Measurements from ENCODE around the gene PACRG.

Gene PACRG

GRCh38 chr6:163261361-163261760 lies 533.6 kb downstream of the PACRG start:
- DNase-seq (ENCODE audit: low read depth in 1 of 2, low spot score in 1 of 2): no peak

DNA sequence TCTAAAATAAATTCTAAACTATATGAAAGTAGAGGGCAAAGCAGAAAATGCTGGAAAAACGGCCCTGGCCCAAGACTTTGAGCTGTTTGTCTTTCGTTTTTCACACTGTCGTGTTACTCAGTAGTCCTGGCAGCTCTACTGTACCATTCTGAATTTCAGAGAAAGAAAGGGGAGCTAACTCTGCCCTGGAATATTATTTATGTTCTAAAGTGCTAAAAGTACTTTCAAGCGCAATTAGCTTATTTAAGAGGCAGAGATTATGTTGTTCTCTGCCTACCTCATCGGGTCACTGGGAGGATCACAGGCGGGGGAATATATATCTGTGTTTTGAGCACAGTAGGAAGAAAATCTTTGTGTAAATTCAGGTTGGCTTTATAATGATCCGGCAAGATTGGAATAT lies 534.3 kb downstream of the PACRG start:
- no peak for DNase-seq (ENCODE audit: low read depth in 1 of 2, low spot score in 1 of 2)

GRCh38 chr6:163263196-163263595 lies 535.4 kb downstream of the PACRG start:
- no peak for DNase-seq (ENCODE audit: low read depth in 1 of 2, low spot score in 1 of 2)

- DNase-seq (ENCODE audit: low read depth in 1 of 2, low spot score in 1 of 2): no peak
Observed at GRCh38 chr6:163263998-163264661, 536.4 kb downstream of the PACRG start.

- no peak for DNase-seq (ENCODE audit: low read depth in 1 of 2, low spot score in 1 of 2)
Observed at GRCh38 chr6:163264662-163265035, 536.9 kb downstream of the PACRG start.

DNA sequence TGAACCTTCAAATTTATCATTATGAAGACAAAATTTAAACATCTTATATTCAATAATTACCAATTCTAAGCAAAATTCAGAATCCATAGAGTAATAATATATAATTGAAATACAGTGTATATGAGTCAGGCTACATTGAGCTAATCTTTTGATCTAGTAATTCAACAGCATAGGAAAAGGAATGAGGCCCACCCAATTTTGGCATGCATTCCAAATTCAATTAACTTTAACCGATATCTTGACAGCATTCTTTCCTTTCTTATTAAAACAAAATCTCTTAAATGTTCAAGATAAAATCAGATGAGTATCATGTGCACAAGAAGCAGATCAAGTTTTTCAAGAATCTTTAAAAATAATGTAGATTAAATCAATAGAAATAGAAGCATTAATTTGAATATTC lies 553.9 kb downstream of the PACRG start:
- DNase-seq (ENCODE audit: low read depth in 1 of 2, low spot score in 1 of 2): no peak

DNA sequence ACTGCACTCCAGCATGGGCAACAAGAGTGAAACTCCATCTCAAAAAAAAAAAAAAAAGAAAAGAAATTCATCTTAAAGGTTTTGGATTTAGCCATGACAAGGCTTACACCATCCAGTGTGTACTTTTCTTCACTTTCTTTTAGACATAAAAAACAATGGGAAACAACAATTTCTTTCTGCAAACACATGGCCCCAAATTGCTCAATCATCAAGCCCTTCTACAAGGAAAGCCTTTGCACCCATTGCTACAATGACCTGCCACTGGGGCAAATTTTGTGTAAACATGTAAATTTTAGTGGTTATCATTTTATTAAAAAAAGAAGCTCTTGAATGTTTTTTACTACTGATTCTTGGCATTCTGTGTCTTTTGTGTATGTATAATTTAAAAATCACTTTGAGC lies 554.9 kb downstream of the PACRG start:
- no peak for DNase-seq (ENCODE audit: low read depth in 1 of 2, low spot score in 1 of 2)

GRCh38 chr6:163284151-163284550 lies 556.4 kb downstream of the PACRG start:
- DNase-seq (ENCODE audit: low read depth in 1 of 2, low spot score in 1 of 2): no peak

GRCh38 chr6:163285691-163286090 lies 557.9 kb downstream of the PACRG start:
- no peak for DNase-seq (ENCODE audit: low read depth in 1 of 2, low spot score in 1 of 2)

GRCh38 chr6:163287626-163288025 lies 559.9 kb downstream of the PACRG start:
- no peak for DNase-seq (ENCODE audit: low read depth in 1 of 2, low spot score in 1 of 2)

DNA sequence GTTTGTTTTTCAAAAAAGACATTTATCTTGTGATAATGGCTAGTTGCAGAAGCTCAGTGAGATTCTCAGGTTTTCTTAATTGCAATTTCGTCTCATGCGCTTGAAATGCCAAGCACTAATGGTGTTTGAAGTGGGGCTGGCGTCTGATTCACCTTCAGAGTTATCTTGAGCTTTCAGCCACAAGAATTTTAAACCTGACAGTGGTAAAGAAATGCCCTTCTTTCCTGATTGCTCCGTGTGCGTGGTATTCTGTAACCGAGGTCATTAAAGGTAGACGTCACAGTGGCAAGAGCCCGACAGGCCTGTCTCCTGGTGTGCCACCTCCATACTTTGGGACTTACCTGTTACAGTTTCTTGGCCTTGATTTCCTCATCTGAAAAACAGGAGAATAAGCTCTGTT lies 560.3 kb downstream of the PACRG start:
- DNase-seq (ENCODE audit: low read depth in 1 of 2, low spot score in 1 of 2): no peak

DNA sequence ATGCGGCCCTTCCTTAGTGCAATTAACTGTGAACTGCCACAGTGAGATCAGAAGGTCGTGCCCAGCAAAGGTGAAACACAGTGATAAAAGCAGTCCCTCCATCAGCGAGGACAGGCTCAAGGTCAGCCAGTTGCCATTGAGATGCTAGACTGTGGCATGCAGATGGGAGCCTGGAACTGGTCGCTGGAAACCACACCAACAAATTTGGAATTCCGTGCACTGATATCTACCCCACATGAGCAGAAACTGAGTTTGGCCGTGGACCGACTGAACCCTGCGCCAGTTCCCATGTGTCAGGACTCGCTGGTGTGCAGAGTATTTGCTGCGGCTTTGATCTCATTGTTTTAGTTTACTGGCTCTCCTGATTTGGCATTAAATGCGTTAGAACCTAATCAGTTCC lies 561.1 kb downstream of the PACRG start:
- no peak for DNase-seq (ENCODE audit: low read depth in 1 of 2, low spot score in 1 of 2)

DNA sequence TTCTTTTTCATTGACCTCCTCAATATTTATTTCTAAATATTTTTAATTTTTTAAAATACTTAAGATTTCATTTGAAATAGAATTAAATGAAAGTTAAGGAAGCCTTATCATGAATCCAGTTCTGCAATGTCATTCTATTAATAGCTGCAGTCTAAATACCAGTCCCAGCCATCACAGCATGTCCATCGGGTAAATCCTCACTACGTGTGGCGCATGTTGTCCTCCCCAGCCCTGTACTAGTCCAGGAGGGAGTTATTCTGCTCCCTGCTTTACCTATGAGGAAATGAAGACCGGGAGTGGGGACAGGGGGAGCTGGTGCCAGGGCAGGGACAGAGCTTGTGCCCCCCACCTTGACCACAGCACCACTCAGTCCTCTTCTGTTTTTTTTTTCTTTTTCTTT lies 561.7 kb downstream of the PACRG start:
- no peak for DNase-seq (ENCODE audit: low read depth in 1 of 2, low spot score in 1 of 2)

GRCh38 chr6:163290545-163291274 lies 562.9 kb downstream of the PACRG start:
- DNase-seq (ENCODE audit: low read depth in 1 of 2, low spot score in 1 of 2): no peak

GRCh38 chr6:163291622-163292021 lies 563.8 kb downstream of the PACRG start:
- no peak for DNase-seq (ENCODE audit: low read depth in 1 of 2, low spot score in 1 of 2)

- DNase-seq (ENCODE audit: low read depth in 1 of 2, low spot score in 1 of 2): no peak
Observed at GRCh38 chr6:163293286-163293685, 565.5 kb downstream of the PACRG start.

GRCh38 chr6:163294734-163295133 lies 567.0 kb downstream of the PACRG start:
- no peak for DNase-seq (ENCODE audit: low read depth in 1 of 2, low spot score in 1 of 2)

- DNase-seq (ENCODE audit: low read depth in 1 of 2, low spot score in 1 of 2): no peak
Observed at GRCh38 chr6:163296835-163297519, 569.2 kb downstream of the PACRG start.

- DNase-seq (ENCODE audit: low read depth in 1 of 2, low spot score in 1 of 2): no peak
Observed at GRCh38 chr6:163298079-163298830, 570.5 kb downstream of the PACRG start.

GRCh38 chr6:163300838-163301237 lies 573.1 kb downstream of the PACRG start:
- no peak for DNase-seq (ENCODE audit: low read depth in 1 of 2, low spot score in 1 of 2)

- DNase-seq (ENCODE audit: low read depth in 1 of 2, low spot score in 1 of 2): no peak
Observed at GRCh38 chr6:163301726-163302635, 574.2 kb downstream of the PACRG start.
